RWPE2 (cell line): ENCODE results near the gene CAMK2G.

ENCODE experiments used
- ATAC-seq: fragments of 200-7000 bp; cut with Tn5 transposase; 3 replicates; pipeline ENCODE4 v1.9.1; 2021; ENCODE audit warnings: low read depth
- DNase-seq: peaks from one replicate; pipeline ENCODE4 v3.0.0-alpha.2; 2020; ENCODE audit warnings: low spot score
- H3K27ac ChIP-seq: fragments of 450-650 bp; 2 replicates; pipeline ENCODE4 v1.5.1; 2017; ENCODE audit warnings: mild to moderate bottlenecking; ENCODE audit not compliant: poor library complexity, severe bottlenecking
- H3K27me3 ChIP-seq: fragments of 250-450 bp; sonication (Bioruptor Pico); 2 replicates; pipeline ENCODE4 v1.5.1; 2021; ENCODE audit warnings: mild to moderate bottlenecking, moderate library complexity; ENCODE audit not compliant: insufficient read depth, poor library complexity, severe bottlenecking
- H3K36me3 ChIP-seq: fragments of 250-450 bp; sonication (Bioruptor Pico); 2 replicates; pipeline ENCODE4 v1.5.1; 2020; ENCODE audit warnings: low read depth, mild to moderate bottlenecking, moderate library complexity
- H3K4me1 ChIP-seq: fragments of 250-450 bp; sonication (Bioruptor Pico); 2 replicates; pipeline ENCODE4 v1.5.1; 2021; ENCODE audit warnings: mild to moderate bottlenecking, moderate library complexity; ENCODE audit not compliant: insufficient read depth, poor library complexity, severe bottlenecking
- H3K4me3 ChIP-seq: fragments of 250-450 bp; sonication (Bioruptor Pico); 2 replicates; pipeline ENCODE4 v1.5.1; 2021; ENCODE audit warnings: mild to moderate bottlenecking, moderate library complexity; ENCODE audit not compliant: severe bottlenecking
- H3K9me3 ChIP-seq: fragments of 250-450 bp; sonication (Bioruptor Pico); 2 replicates; pipeline ENCODE4 v1.5.1; 2021; ENCODE audit warnings: mild to moderate bottlenecking, moderate library complexity; ENCODE audit not compliant: severe bottlenecking
- TF ChIP-seq, protein P1 (sequence below): fragments of 450-650 bp; IDR thresholded peaks from one replicate; pipeline ENCODE4 v1.5.1; 2017; ENCODE audit warnings: mild to moderate bottlenecking, moderate library complexity; ENCODE audit not compliant: poor library complexity, severe bottlenecking

Gene CAMK2G

DNA sequence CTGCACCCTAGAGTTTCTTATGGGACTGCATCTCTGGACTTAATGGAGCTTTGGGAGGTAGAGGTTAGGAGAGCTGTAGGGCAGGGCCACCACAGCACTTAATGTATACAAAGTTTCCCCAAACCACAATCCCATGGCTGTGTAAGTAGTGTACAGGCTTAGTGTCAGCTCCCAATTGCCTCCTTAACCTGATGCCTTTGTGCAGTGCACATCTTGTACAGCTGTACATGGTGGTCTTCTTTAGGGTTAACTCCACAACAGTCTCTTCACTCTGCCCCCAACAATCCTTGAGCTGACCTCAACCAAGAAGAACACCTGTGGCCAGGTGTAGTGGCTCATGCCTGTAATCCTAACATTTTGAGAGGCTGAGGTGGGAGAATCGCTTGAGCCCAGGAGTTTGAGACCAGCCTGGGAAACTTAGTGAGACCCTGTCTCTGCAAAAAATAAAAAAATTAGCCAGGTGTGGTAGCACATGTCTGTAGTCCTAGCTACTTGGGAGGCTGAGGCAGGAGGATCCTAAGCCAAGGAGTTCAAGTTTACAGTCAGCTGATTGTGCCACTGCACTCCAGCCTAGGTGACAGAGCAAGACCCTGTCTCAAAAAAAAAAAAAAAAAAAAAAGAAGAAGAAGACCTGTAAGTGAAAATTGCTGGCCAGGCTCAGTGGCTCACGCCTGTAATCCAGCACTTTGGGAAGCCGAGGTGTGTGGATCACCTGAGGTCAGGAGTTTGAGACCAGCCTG is 43.4 kb upstream of the CAMK2G start:
- Histone ChIP-seq H3K27ac (peak overlapping the region; percentile 92), H3K9me3 (no peaks in the 10 kb centered on the region), H3K36me3 (peaks cover 47% of the 10 kb centered on the region), H3K4me1 (peaks cover 46% of the 10 kb centered on the region), H3K27me3 (no peaks in the 10 kb centered on the region), H3K4me3 (no peak overlapping the region)
- peak; percentile 7; the same call in 2 of the 3 replicates for ATAC-seq
- DNase-seq = no peak
- TF ChIP-seq, protein P1, sequence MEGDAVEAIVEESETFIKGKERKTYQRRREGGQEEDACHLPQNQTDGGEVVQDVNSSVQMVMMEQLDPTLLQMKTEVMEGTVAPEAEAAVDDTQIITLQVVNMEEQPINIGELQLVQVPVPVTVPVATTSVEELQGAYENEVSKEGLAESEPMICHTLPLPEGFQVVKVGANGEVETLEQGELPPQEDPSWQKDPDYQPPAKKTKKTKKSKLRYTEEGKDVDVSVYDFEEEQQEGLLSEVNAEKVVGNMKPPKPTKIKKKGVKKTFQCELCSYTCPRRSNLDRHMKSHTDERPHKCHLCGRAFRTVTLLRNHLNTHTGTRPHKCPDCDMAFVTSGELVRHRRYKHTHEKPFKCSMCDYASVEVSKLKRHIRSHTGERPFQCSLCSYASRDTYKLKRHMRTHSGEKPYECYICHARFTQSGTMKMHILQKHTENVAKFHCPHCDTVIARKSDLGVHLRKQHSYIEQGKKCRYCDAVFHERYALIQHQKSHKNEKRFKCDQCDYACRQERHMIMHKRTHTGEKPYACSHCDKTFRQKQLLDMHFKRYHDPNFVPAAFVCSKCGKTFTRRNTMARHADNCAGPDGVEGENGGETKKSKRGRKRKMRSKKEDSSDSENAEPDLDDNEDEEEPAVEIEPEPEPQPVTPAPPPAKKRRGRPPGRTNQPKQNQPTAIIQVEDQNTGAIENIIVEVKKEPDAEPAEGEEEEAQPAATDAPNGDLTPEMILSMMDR = no peak

DNA sequence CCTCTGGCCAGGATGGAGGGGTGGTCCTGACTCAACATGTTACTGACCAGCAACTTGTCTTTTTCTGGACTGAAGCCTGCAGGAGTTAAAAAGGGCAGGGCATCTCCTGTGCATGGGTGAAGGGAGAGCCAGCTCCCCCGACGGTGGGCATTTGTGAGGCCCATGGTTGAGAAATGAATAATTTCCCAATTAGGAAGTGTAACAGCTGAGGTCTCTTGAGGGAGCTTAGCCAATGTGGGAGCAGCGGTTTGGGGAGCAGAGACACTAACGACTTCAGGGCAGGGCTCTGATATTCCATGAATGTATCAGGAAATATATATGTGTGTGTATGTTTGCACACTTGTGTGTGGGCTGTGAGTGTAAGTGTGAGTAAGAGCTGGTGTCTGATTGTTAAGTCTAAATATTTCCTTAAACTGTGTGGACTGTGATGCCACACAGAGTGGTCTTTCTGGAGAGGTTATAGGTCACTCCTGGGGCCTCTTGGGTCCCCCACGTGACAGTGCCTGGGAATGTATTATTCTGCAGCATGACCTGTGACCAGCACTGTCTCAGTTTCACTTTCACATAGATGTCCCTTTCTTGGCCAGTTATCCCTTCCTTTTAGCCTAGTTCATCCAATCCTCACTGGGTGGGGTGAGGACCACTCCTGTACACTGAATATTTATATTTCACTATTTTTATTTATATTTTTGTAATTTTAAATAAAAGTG is 42.6 kb upstream of the CAMK2G start:
- Histone ChIP-seq H3K36me3 (peaks cover 56% of the 10 kb centered on the region), H3K4me1 (peaks cover 49% of the 10 kb centered on the region), H3K27me3 (no peaks in the 10 kb centered on the region), H3K27ac (peak overlapping the region; percentile 92), H3K9me3 (no peaks in the 10 kb centered on the region), H3K4me3 (no peak overlapping the region)
- TF ChIP-seq, protein P1 = no peak
- no peak for DNase-seq
- no peak; the same call in 2 of the 3 replicates for ATAC-seq

DNA sequence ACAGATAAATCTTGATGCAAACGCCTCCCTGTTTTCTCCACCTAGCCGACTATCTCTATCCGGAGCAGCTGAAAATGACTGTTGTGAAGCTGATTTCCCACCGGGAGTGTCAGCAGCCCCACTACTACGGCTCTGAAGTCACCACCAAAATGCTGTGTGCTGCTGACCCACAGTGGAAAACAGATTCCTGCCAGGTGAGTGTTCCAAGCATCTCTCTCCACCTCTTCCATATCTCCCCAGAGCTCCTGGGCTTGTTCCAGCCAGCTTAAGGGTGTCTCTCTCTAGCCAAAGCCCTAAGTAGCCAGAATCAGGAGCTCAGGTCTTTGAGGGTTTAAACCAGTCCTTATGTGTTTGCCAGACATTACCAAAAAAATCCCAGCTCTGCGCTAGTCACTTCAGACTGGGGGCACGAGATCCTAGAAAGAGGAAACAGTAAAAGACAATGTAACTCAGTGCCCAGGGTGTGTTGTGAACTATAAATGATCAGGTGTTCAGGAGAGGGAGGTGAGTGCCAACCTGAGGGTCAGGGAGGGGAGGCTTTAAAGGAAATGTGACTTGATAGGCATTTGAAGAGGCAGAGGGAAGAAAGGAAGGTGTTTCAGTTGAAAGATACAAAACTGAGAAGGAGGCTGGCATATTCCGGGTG is 41.0 kb upstream of the CAMK2G start:
- Histone ChIP-seq H3K9me3 (no peaks in the 10 kb centered on the region), H3K4me3 (no peak overlapping the region), H3K4me1 (peaks cover 49% of the 10 kb centered on the region), H3K27me3 (no peaks in the 10 kb centered on the region), H3K27ac (peak overlapping the region; percentile 92), H3K36me3 (peaks cover 58% of the 10 kb centered on the region)
- TF ChIP-seq, protein P1 = no peak
- no peak for ATAC-seq
- no peak for DNase-seq

DNA sequence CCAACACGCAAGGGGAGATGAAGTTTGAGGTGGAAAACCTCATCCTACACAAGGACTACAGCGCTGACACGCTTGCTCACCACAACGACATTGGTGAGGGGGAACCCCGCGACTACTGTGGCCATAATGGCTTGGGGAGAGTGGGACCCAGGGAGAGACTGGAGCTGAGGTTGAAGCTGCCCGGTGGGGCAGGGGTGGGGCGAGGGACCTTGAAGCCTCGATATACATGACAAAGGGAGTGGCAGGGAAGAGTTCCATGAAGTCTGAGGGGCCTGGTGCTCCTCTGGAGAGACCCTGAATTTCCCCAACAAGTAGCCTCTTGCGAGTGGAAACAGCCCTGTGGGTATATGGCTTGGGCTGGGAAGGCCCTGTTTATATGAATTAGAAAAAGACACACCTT is 39.7 kb upstream of the CAMK2G start:
- H3K27me3 ChIP-seq = no peaks in the 10 kb centered on the region
- H3K27ac ChIP-seq = peak overlapping the region; percentile 92
- TF ChIP-seq, protein P1 = no peak
- ATAC-seq (no peak), DNase-seq (no peak)
- peaks cover 58% of the 10 kb centered on the region for H3K36me3 ChIP-seq
- H3K4me3 ChIP-seq = no peak overlapping the region
- peaks cover 51% of the 10 kb centered on the region for H3K4me1 ChIP-seq
- no peaks in the 10 kb centered on the region for H3K9me3 ChIP-seq
